ENCODE data around the gene SORCS3. TPM values are rescaled to one million over a fixed set of nuclear protein-coding genes. Genes with fewer than 3 reads are reported as not detected.

The SORCS3 gene
- polyA plus RNA-seq, 4 donors = 3.2 to 4.0 (median 3.7) TPM

DNA sequence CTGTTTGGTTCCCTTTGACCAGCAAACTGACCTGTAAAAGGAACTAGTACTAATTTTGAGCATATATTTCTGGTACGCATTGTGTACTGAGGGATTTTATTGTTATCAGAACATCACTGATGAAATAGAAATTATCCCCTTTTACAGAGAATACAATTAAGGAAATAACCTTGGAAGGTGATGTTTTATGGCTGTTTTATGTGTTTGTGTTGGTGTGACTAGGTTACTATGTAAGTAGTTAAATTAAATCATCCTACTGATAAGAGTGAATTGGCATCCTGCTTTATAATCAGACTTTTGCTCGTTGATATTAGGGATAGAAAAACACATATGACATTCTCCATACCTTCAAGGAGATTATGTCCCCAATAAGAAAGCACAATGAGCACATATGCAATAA is 596.6 kb downstream of the SORCS3 start:
- DNase-seq (ENCODE audit: low read depth in 4 of 4, low spot score in 3 of 4) = no peak

GRCh38 chr10:105239311-105240219 is 598.5 kb downstream of the SORCS3 start:
- no peak for DNase-seq (ENCODE audit: low read depth in 4 of 4, low spot score in 3 of 4)

- no peak for DNase-seq (ENCODE audit: low read depth in 4 of 4, low spot score in 3 of 4)
Observed at GRCh38 chr10:105241254-105241653, 600.2 kb downstream of the SORCS3 start.

- DNase-seq (ENCODE audit: low read depth in 4 of 4, low spot score in 3 of 4) = no peak
Observed at GRCh38 chr10:105243381-105243780, 602.3 kb downstream of the SORCS3 start.

DNA sequence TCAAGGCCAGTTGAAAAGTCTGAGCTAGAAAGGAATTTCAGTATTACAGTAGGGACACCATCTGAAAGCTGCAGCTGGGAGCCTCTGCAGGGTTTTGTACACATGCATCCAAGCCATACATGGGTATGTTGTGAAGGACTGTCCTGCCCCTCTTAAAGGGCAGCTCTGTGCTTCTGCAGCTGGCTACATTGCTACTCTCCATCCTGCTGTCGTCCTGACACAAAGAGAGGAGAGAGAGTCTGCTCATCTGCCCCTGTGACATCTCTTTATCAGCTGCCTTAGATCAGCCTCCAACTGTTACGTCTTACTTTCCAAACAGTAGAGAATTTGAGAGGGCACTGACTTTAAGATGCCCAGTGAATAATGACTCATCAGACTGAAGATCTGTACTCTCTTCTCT is 602.7 kb downstream of the SORCS3 start:
- DNase-seq (ENCODE audit: low read depth in 4 of 4, low spot score in 3 of 4) = no peak

- no peak for DNase-seq (ENCODE audit: low read depth in 4 of 4, low spot score in 3 of 4)
Observed at GRCh38 chr10:105247831-105248499, 606.9 kb downstream of the SORCS3 start.

GRCh38 chr10:105252911-105253310 is 611.8 kb downstream of the SORCS3 start:
- no peak for DNase-seq (ENCODE audit: low read depth in 4 of 4, low spot score in 3 of 4)

DNA sequence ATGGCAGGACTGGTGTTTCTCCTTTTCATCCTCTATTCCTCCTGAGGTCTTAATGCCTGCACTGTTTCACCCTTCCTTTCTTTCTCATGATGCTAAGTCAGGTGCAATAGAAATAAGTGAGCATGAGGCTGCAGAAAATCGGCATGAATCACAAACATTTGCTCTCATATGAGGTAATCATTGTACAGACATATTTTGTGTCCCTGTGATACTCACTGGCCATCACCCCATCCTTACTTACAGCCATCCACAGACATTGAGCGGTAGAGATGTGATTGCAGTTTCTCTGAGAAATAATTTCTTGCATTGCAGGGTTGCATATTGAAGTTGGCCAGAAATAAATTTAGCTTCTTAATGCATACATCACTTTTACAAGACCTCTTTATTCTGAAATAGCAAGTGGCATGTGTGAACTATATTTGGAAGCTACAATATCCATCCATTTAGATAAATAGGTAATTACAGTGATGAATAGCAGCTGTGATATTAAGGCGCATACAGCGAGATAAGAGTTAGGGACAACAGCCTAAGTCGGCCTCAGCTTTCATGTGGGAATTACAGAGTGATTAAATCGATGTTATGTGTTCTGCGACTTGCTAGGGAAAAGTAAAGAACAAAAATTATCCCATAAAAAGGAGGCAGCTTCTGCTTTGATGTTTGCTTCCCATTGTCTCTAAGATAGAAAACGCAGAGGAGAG is 612.6 kb downstream of the SORCS3 start:
- no peak for DNase-seq (ENCODE audit: low read depth in 4 of 4, low spot score in 3 of 4)

GRCh38 chr10:105258036-105258673 is 617.1 kb downstream of the SORCS3 start:
- DNase-seq (ENCODE audit: low read depth in 4 of 4, low spot score in 3 of 4) = no peak

DNA sequence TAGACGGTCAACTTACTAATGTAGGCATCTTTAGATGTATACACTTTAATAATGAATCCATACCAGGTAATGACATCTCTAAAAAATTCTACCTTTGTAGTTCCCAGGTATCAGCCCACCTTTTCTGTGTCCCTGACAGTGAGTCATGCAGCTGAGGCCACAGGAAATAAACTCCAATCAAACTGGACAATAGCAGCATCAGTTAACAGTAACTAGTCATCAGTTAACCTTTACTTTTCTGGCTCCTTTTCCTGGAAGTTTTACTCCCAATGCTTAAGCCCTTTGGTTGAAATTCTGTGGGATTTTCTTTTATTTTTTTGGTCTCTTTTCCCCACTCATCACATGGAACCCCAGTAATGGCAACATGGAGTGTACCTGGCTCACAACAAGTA is 617.6 kb downstream of the SORCS3 start:
- DNase-seq (ENCODE audit: low read depth in 4 of 4, low spot score in 3 of 4) = no peak

- no peak for DNase-seq (ENCODE audit: low read depth in 4 of 4, low spot score in 3 of 4)
Observed at GRCh38 chr10:105259201-105259600, 618.1 kb downstream of the SORCS3 start.

- DNase-seq (ENCODE audit: low read depth in 4 of 4, low spot score in 3 of 4) = no peak
Observed at GRCh38 chr10:105262666-105263065, 621.6 kb downstream of the SORCS3 start.

DNA sequence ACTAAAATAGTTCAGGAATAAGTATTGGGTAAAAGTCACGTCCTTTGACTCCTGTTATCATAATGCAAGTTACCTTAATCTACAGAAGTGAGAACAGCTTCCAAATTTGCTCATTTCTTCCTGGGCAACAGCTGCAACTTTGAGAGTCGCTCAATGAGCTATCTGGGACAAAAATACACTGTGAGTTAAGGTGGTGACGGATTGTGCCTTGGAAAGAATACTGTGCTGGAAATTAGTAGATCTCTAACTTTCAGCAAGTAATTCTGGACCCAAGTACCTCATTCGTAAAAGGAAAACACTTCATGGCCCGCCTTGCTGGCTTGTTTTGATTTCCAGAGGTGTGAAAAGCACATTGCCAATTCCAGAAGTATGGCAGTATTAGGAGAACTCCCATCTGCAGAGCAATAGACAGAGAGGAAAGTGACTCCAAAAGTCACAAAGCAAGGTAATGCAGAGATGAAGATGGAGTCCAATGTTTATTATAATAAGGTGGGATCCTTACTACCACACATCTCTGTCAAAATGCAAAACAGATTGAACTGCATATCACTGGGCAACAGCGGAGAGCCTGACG is 626.0 kb downstream of the SORCS3 start:
- no peak for DNase-seq (ENCODE audit: low read depth in 4 of 4, low spot score in 3 of 4)

- no peak for DNase-seq (ENCODE audit: low read depth in 4 of 4, low spot score in 3 of 4)
Observed at GRCh38 chr10:105268961-105269360, 627.9 kb downstream of the SORCS3 start.

DNA sequence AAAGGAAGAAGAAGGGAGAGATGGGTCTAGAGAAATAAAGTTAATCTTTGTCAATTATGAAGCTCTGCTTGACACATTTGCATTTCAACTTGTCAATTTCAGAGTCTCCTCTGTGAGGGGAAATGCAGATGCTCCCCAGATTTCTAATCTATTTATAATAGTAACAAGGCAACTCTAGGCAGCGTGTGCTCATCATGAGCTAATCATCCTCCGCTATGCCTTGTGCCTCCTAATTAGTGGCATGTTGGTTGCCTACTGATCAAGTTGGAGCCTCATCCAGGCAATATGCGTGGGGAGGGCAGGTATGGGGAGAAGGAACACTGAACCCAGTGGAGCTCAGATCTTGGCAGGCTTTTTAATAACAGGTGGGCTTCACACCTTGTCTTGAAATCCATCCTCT is 628.6 kb downstream of the SORCS3 start:
- DNase-seq (ENCODE audit: low read depth in 4 of 4, low spot score in 3 of 4) = no peak

- no peak for DNase-seq (ENCODE audit: low read depth in 4 of 4, low spot score in 3 of 4)
Observed at GRCh38 chr10:105274556-105275070, 633.5 kb downstream of the SORCS3 start.

GRCh38 chr10:105278439-105278838 is 637.3 kb downstream of the SORCS3 start:
- no peak for DNase-seq (ENCODE audit: low read depth in 4 of 4, low spot score in 3 of 4)

DNA sequence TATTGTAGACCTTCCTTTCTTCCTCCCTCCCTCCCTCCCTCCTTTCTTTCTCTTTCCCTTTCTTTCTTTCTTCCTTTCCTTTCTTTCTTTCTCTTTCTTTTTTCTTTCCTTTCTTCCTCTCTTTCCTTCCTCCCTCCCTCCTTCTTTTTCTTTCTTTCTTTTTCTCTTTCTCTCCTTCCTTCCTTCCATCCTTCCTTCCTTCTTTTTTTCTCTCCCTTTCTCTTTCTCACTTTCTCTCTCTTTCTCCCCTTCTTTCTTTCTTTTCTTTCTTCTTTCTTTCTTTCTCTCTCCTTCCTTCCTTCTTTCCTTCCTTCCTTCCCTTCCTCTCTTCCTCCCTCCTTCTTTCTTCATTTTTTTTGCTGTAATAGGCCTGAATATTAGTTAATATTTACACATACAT is 638.0 kb downstream of the SORCS3 start:
- DNase-seq (ENCODE audit: low read depth in 4 of 4, low spot score in 3 of 4) = no peak

GRCh38 chr10:105280895-105281294 is 639.8 kb downstream of the SORCS3 start:
- no peak for DNase-seq (ENCODE audit: low read depth in 4 of 4, low spot score in 3 of 4)

GRCh38 chr10:105284476-105285215 is 643.6 kb downstream of the SORCS3 start:
- no peak for DNase-seq (ENCODE audit: low read depth in 4 of 4, low spot score in 3 of 4)
